ENCODE measurements around the gene C19orf25.

GRCh38 chr19:1431759-1432506 lies 47.1 kb downstream of the C19orf25 start:
- TF ChIP-seq CTCF (IDR thresholded peaks at IDR 0.05; ENCODE audit: poor library complexity, severe bottlenecking), result no peak
- TF ChIP-seq EZH2 (IDR thresholded peaks at IDR 0.05; ENCODE audit: borderline replicate concordance, insufficient read depth, low read length, poor library complexity, severe bottlenecking), result no peak
